Left cardiac atrium (tissue), 4 donors: ENCODE results near the gene TUFT1. TPM values are rescaled to one million over a fixed set of nuclear protein-coding genes. Genes with fewer than 3 reads are reported as not detected.
A peak's percentile ranks its signal among the peaks of the same experiment; 100 is the strongest.

Source experiments
- ATAC-seq, 2 donors: fragments of 200-7000 bp; cut with Tn5 transposase; one replicate each; pipeline ENCODE4 v1.9.1; 2020; ENCODE audit warnings: mild to moderate bottlenecking in 2 of 2, moderate library complexity in 2 of 2
- DNase-seq: peaks from one replicate; pipeline ENCODE4 v3.0.0-alpha.2; 2020
- intact Hi-C, 2 donors: fragments of 100-400 bp; cut with DNase I; formaldehyde crosslinking; loops; one replicate each; pipeline versions ENCODE4 v1.14.1 to v1.15.1; 2022 to 2023
- total RNA-seq, 2 donors: library from RNA; stranded (reverse); fragmentation: NEBNext Ultra II Directional; extraction: Animal tissue kit (Norgen Biotek cat#: 25700); gene quantifications; one replicate each; pipeline ENCODE4 v1.2.1, GENCODE V29; 2021
- donor health status: DM: no; HTN: yes; CAD: no.
- donor health status: DM: no; HTN: yes; CAD: no; lungs with severe emphysema.
- donor health status: DM: yes; HTN: yes; CAD: no.
- donor health status: Dilated cardiomyopathy.

The TUFT1 gene
- total RNA-seq, 2 donors from 2014 or later: 3.9 TPM

- intact Hi-C loops: loop anchor here in 1 of 2 donors (2.0 kb wide), 1 partner anchor 201 kb away; no protein-coding TSS in a partner anchor
- no peak for ATAC-seq
- DNase-seq: no peak
Measured at GRCh38 chr1:151533870-151534269, 6.2 kb upstream of the TUFT1 start.

GRCh38 chr1:151534662-151535278 is 5.3 kb upstream of the TUFT1 start:
- DNase-seq (peak; percentile 82), ATAC-seq (peak; percentile 52 to 60)
- intact Hi-C loops: loop anchor here (2.0 to 5.0 kb wide), 2 partner anchors 198 to 200 kb away; no protein-coding TSS in a partner anchor

GRCh38 chr1:151535326-151536271 is 4.5 kb upstream of the TUFT1 start:
- no peak for DNase-seq
- ATAC-seq: no peak
- intact Hi-C loops: loop anchor here (2.0 to 5.0 kb wide), 2 partner anchors 197 to 199 kb away; no protein-coding TSS in a partner anchor

GRCh38 chr1:151536499-151536898 is 3.6 kb upstream of the TUFT1 start:
- DNase-seq: no peak
- no peak for ATAC-seq
- intact Hi-C loops: loop anchor here in 1 of 2 donors (5.0 kb wide), 1 partner anchor 196 kb away; no protein-coding TSS in a partner anchor

- DNase-seq (no peak), ATAC-seq (peak in 1 of 2 donors; percentile 28)
- intact Hi-C loops: loop anchor here in 1 of 2 donors (5.0 kb wide), 1 partner anchor 195 kb away; no protein-coding TSS in a partner anchor
Measured at GRCh38 chr1:151537112-151537511, 3.0 kb upstream of the TUFT1 start.

GRCh38 chr1:151539321-151540020 is 638 bp upstream of the TUFT1 start:
- DNase-seq: peak; percentile 72
- peak; percentile 71 to 86 for ATAC-seq
- intact Hi-C loops: loop anchor here in 1 of 2 donors (5.0 kb wide), 1 partner anchor 193 kb away; no protein-coding TSS in a partner anchor

- DNase-seq (no peak), ATAC-seq (peak; percentile 5 to 12)
- intact Hi-C loops: no loop called here
Measured at GRCh38 chr1:151540982-151541377, 871 bp downstream of the TUFT1 start.

- intact Hi-C loops: no loop called here
- ATAC-seq (no peak), DNase-seq (no peak)
Measured at GRCh38 chr1:151541752-151542151, 1.6 kb downstream of the TUFT1 start.

- DNase-seq (no peak), ATAC-seq (no peak)
- intact Hi-C loops: no loop called here
Measured at GRCh38 chr1:151542710-151543129, 2.6 kb downstream of the TUFT1 start.

GRCh38 chr1:151545542-151545941 is 5.4 kb downstream of the TUFT1 start:
- intact Hi-C loops: no loop called here
- DNase-seq: no peak
- no peak for ATAC-seq

- ATAC-seq (no peak), DNase-seq (no peak)
- intact Hi-C loops: no loop called here
Measured at GRCh38 chr1:151546011-151546925, 6.2 kb downstream of the TUFT1 start.

- intact Hi-C loops: no loop called here
- ATAC-seq: peak; percentile 91 to 95
- DNase-seq: peak; percentile 59
Measured at GRCh38 chr1:151547119-151547899, 7.2 kb downstream of the TUFT1 start.

GRCh38 chr1:151547900-151548230 is 7.8 kb downstream of the TUFT1 start:
- intact Hi-C loops: no loop called here
- DNase-seq (no peak), ATAC-seq (no peak)

- no peak for ATAC-seq
- intact Hi-C loops: no loop called here
- DNase-seq: no peak
Measured at GRCh38 chr1:151549199-151549598, 9.1 kb downstream of the TUFT1 start.

GRCh38 chr1:151553659-151554058 is 13.6 kb downstream of the TUFT1 start:
- ATAC-seq (no peak), DNase-seq (no peak)
- intact Hi-C loops: no loop called here

GRCh38 chr1:151556052-151556451 is 15.9 kb downstream of the TUFT1 start:
- DNase-seq (no peak), ATAC-seq (no peak)
- intact Hi-C loops: loop anchor here in 1 of 2 donors (5.0 kb wide), 1 partner anchor 49 kb away; no protein-coding TSS in a partner anchor

- DNase-seq: no peak
- intact Hi-C loops: no loop called here
Measured at GRCh38 chr1:151562661-151563060, 22.6 kb downstream of the TUFT1 start.

GRCh38 chr1:151563376-151563775 is 23.3 kb downstream of the TUFT1 start:
- no peak for ATAC-seq
- intact Hi-C loops: no loop called here

More at GRCh38 chr1:151562661-151563060, 22.6 kb downstream of the TUFT1 start:
- no peak for ATAC-seq

More at GRCh38 chr1:151563376-151563775, 23.3 kb downstream of the TUFT1 start:
- no peak for DNase-seq
